Spleen (tissue), 7 donors: ENCODE results near the gene ABHD5.

Source experiments
- POLR2A ChIP-seq, 3 donors: fragments of 450-650 bp; IDR thresholded peaks; one replicate each; pipeline ENCODE4 v1.5.1; 2017; ENCODE audit warnings: antibody characterized with exemption in 3 of 3, mild to moderate bottlenecking in 1 of 3
- POLR2AphosphoS5 ChIP-seq, 3 donors: sonication (generic); formaldehyde crosslinking; IDR thresholded peaks; one replicate each; pipeline ENCODE4 v1.5.1; 2017; ENCODE audit warnings: antibody characterized with exemption in 3 of 3
- TF ChIP-seq, protein P1 (sequence below), 11 experiments: fragments of 200-600 bp in 7 of 11; fragments of 450-650 bp in 4 of 11; sonication (generic) in 4 of 11; IDR thresholded peaks in 8 of 11; conservative IDR thresholded peaks in 3 of 11; 1 replicate in 7 of 11; 2 replicates in 4 of 11; pipeline versions ENCODE4 v1.4.0 to v1.8.0; 2016 to 2021; ENCODE audit warnings: antibody characterized with exemption in 11 of 11, inconsistent platforms in 4 of 11, mild to moderate bottlenecking in 1 of 11
- donor health status: DM: no; HTN: no; CAD: no; lungs with moderate emphysema.
- donor health status: DM: no; HTN: no; CAD: no.
- donor health status: DM: no; HTN: no; CAD: no.

DNA sequence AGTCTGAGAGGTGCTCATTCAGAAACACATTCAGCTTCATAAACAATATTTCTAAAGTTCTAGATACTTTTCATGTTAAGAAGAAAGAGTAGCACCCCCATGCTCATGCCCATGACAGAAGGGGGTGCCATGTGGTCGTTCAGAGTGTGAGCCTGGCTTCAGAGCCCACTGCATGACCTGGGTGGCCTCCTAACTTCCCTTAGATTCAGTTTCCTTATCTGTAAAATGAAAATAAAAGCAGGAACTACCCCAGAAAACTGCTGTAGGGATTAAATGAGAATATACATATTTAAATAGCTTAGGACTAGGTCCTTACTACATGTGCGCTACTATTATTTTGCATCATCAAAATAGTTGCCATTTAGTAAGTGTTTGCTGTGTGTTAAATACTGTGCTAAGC lies 69.2 kb downstream of the ABHD5 start:
- TF ChIP-seq POLR2A (IDR thresholded peaks at IDR 0.05) = no peak
- TF ChIP-seq, protein P1, sequence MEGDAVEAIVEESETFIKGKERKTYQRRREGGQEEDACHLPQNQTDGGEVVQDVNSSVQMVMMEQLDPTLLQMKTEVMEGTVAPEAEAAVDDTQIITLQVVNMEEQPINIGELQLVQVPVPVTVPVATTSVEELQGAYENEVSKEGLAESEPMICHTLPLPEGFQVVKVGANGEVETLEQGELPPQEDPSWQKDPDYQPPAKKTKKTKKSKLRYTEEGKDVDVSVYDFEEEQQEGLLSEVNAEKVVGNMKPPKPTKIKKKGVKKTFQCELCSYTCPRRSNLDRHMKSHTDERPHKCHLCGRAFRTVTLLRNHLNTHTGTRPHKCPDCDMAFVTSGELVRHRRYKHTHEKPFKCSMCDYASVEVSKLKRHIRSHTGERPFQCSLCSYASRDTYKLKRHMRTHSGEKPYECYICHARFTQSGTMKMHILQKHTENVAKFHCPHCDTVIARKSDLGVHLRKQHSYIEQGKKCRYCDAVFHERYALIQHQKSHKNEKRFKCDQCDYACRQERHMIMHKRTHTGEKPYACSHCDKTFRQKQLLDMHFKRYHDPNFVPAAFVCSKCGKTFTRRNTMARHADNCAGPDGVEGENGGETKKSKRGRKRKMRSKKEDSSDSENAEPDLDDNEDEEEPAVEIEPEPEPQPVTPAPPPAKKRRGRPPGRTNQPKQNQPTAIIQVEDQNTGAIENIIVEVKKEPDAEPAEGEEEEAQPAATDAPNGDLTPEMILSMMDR (IDR thresholded peaks at IDR 0.05 in 8 of 11, conservative IDR thresholded peaks at IDR 0.05 in 3 of 11) = no peak
- TF ChIP-seq POLR2AphosphoS5 (IDR thresholded peaks at IDR 0.05) = no peak
